GM12892 (cell line): ENCODE results near the gene CIC.

ENCODE experiments used
- POLR2A ChIP-seq: IDR thresholded peaks from 2 replicates; pipeline ENCODE4 v1.6.1; 2011; ENCODE audit warnings: low read depth, low read length, control low read depth
- POLR2AphosphoS5 ChIP-seq: IDR thresholded peaks from 2 replicates; pipeline ENCODE4 v1.6.1; 2011; ENCODE audit warnings: low read depth, low read length, control low read depth

DNA sequence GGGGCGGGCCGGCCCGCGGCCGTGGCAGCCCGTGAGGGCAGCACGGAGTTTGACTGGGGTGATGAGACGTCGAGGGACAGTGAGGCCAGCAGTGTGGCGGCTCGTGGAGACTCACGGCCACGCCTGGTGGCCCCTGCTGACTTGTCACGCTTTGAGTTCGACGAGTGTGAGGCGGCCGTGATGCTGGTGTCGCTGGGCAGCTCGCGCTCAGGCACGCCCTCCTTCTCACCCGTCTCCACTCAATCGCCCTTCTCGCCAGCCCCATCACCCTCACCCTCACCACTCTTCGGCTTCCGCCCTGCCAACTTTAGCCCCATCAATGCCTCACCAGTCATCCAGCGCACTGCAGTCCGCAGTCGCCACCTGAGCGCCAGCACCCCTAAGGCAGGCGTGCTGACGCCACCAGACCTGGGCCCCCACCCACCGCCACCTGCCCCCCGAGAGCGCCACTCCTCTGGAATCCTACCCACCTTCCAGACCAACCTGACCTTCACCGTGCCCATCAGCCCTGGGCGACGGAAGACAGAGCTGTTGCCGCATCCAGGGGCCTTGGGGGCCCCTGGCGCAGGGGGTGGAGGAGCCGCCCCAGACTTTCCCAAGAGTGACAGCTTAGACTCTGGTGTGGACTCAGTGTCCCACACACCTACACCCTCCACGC lies 4.5 kb downstream of the CIC start:
- TF ChIP-seq POLR2AphosphoS5 (no peak), POLR2A (no peak)
